Endothelial cell of hepatic sinusoid (primary cell): ENCODE results near the gene SLC22A23.

Experiments
- in situ Hi-C: cut with HindIII; loops from 2 replicates; pipeline ENCODE4 v1.10.0; 2017; ENCODE audit warnings: low sequenced_read_pairs

The SLC22A23 gene

DNA sequence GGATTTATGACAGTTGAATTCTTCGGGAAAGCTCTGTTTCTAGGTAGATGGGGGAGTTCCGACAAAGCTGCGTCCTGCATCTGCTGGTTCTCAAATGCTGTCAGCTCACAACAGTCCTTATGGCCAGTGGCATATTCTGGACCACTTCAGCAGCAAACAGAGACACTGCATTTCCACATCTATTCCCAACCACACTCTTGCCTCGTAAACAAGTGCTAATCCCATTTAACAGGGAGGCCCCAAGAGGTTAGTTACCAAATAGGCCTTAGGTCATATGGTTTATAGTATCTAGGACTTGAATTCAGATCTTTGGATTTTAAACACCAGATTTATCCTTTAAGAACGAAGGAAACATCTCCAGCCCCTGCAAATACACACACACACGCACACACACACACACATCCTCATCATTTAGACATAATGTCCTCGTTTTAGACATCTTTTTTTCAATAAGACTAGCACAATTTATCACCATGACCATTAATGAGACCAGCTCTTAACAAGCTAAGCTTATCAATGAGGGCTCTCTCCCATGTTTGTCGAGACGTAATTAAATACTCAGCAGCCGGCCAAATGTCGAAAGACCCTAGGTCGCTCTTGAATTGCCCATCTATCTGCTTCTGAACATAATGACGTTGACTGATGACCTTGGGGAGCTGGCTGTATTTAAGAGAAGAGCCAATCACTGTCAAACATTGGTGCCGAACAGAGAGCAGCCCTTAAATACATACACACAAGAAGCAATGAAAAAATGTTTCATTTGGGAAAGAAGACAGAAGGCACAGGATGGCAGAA is 113.6 kb downstream of the SLC22A23 start:
- in situ Hi-C loops, result loop anchor here (5.0 kb wide), 1 partner anchor 46 kb away; no protein-coding TSS in a partner anchor

DNA sequence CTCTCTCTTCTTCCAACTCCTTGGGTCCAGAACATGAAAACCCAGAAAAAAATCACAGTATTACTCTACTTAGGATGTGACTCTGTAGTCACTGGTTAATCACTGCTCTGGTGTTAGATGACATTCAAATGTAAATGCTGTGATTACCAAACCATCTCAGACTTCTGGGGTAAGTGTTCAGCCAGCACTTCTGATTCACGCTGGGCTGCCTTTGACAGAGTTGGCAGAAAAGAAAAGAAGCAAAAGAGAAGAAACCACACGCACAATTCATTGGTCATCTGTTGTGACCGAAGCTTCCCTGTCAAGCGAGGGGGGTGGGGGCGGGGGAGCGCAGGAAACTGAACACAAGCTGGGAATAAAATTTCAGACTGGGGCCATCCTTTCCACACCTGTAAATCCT is 115.4 kb downstream of the SLC22A23 start:
- in situ Hi-C loops, result loop anchor here (5.0 kb wide), 1 partner anchor 44 kb away; no protein-coding TSS in a partner anchor

DNA sequence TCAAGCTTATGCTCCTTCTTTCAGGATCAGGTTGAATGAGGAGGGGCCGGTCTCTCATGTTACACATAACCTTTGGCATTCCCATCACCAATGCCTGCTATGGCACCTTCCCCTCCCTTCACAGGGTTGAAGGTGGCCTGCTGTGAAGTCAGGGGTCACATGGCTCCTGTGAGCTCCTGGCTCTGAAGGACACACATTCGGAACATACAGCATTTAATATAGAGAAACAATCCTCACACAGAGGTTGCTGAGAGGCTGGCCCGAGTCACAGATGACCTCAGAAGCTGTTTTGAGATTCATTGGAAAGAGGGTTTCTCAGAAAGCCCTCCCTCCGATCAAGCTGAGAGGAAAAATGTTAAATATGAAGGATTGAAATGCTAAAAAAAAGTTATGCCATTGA is 116.0 kb downstream of the SLC22A23 start:
- in situ Hi-C loops, result loop anchor here (5.0 kb wide), 1 partner anchor 44 kb away; no protein-coding TSS in a partner anchor

DNA sequence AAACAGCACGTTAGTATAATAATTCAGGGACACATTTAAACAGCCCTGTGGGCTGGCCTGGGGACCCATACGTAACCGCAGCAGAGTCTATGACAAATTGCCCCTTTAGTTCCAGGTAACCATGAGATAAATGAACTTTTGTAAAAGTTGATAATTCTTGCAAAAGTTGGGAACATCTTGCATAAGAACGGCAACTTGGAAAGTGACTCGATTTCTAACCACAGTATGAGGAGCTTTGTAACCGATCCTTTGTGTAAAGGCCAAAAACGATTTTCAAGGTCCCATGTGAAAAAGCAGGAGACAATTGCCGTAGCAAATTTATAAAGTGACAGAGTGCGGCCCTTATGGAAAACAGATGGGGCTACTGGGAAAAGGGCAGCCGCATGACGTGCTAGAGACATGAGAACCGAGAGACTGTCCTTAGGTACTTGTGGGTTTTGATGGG is 116.5 kb downstream of the SLC22A23 start:
- in situ Hi-C loops, result loop anchor here (5.0 kb wide), 1 partner anchor 43 kb away; no protein-coding TSS in a partner anchor

DNA sequence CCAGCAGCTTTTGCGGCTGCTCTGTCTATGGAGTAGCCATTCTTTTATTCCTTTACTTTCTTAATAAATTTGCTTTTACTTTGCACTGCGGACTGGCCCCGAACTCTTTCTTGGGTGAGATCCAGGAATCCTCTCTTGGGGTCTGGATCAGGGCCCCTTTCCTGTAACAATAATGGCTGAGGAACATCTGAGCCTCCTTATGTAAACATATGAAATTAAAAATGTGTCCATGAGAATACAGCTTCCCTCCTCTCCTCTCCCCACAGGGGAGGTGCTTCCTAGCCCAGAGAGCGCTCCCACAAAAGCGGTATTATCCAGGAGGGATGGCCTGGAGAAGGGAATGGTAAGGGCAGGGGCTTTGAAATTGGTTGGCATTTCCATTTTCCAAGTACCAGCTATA is 117.0 kb downstream of the SLC22A23 start:
- in situ Hi-C loops, result loop anchor here (5.0 kb wide), 1 partner anchor 43 kb away; no protein-coding TSS in a partner anchor

DNA sequence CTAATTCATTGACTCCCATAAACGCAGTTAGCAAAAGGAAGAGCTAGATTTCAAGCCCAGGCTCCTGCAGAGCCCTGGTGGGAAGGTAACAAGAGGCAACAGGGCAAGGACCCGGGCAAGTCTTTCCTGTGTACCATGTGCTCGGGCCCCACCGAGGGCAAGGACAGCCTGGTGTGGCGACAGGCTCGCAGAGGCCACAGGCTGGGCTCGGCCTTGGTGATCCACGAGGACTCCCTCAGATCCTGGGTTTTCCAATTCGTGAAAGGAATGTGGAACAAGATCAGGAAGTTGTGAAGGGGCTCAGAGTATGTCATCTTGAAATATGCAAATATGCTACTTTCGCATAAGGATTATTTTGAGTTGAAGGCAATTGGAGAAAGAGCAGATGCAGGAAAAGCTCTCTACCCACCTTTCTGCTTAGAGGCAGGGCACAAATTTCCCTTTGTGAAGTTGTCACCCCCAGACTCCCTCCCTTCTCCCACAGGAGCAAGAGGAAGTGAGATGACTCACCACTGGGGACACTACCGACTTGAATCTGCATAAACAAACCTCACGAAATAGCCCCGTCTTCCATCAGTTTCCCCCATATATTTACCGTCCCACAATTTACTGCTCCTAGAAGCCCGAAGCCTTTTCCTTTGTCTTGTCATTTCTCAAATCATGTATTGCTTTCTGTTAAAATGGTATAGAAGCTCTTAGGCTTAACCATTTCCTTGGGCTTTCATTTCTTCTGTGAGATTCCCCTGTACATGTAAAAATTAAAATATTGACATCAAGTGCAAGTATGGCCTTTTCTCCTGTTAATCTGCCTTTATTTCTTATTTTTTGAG is 119.1 kb downstream of the SLC22A23 start:
- in situ Hi-C loops, result no loop called here

DNA sequence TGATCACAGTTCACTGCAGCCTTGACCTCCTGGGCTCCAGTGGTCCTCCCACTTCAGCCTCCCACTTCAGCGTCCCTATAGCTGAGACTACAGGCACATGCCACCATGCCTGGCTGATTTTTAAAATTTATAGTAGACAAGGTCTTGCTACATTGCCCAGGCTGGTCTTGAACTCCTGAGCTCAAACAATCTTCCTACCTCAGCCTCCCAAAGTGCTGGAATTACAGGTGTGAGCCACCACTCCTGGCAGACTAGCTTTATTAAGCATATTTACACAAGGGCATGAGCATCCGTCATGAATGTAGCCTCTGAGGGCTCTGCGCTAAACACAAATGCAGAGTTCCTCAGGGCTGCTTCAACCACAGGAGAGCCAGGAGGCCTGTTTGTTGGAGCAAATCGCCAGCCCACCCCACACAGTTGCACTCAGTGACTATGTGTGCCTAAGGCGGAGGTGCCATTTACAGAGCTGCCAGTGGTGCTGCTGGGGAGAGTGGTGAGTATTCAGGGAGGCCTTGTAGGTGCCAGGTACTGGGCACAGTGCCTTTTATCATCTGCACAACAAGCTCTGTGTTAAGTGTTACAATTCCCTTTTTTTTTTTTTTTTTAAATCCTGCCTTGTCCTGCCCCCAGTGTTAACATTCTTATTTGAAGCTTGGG is 119.9 kb downstream of the SLC22A23 start:
- in situ Hi-C loops, result no loop called here

DNA sequence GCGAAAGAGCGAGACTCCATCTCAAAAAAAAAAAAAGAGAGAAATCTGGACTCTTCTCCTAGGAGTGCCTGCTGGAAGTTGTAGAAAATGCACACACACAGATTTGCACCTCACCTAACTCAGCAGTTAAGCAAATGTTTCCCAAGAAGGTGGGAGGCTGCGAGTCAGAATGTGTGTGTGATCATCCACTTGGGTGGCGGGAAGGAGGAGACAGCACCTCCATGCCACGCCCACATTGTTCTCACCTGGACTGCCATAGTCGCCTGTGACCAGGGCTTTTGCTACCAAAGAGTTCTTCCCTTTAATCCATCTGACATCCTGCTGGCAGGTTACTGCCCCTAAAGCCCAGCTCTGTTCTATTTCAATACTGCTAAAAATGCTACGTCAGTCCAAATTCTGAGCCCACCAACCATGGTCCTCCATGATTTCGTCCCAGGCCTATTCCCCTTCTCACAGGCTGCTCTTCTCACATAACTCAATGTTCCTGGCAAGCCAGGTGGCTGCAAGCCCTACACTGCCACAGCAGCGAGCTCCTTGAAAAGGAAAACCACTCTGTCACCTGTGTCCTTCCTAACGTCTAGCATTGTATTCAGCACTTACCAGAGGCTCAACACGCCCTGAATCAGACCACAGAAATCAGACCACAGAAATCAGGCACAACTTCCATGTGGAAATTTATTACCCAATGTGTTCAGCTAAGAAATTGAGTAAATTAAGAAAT is 120.6 kb downstream of the SLC22A23 start:
- in situ Hi-C loops, result no loop called here

DNA sequence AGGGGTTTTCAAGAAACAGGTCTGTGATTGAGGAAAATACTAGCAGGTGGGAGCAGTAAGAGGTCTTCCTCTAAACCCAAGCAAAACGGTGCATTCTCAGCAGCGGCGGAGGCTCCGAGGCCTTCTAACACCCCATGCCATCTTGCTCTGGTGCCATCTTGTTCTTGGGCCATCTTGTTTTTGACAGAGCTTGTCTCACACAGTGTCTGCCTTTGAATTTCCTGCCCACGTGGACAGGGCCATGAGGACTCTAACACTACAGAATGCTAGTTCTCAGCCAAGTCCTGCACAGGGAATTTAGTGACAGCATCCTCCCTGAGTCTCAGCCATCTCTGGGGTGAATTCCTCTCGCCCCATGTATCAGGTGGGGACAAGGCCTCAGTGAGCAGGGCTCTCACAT is 121.7 kb downstream of the SLC22A23 start:
- in situ Hi-C loops, result no loop called here

DNA sequence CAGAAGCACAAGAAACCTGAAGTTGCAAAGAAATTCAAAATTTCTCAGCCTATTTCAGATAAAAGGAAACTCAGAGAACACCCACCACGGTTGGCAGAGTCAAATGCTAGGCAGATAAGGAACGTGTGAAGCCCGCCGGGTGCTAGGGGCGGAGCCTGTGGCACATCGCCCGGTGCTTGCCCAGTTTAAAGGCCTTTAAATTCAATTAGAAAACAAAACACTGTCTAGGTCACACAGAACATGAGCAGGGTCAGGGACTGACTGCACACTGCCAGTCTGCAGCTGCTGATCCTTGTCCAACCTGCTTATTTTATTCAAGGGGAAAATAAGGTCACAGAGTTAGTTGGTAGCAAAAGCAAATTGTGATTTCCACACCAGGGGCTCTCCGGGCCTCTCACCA is 122.3 kb downstream of the SLC22A23 start:
- in situ Hi-C loops, result no loop called here

DNA sequence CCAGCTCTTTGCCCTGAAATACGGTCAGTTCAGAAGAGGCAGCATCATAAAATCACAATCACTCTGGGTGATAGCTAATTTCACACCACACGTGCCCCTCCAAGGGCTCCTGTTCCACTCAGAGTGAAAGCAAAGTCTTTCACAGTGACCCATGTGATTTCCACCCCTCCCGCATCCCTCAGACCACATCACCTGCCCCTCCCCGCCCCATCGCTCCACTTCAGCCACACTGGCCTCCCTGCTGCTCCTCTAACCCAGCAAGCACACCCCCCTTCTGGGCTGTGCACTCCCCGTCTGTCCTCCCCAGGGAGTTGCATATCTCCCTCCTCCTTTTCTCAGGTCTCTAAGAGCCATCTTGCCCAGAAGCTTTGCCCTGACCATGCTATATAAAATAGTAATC is 123.6 kb downstream of the SLC22A23 start:
- in situ Hi-C loops, result no loop called here

DNA sequence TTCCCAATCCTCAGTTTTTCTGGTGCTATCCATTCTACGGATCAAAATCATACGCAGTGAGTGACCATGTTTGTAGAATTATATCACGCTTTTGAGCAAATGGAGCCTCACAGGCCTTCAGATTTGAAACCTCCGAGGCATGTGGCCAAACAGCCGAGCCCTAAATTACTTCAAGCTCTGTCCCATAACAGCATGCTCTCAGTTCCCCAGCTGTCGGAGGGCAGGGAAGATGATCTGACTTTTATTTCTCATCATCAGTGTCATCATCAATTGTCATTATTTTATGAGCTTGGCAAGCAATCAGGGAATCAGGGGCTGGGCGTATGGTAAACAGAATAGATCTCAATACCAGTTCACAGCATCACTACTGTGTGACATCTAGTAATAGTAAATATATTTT is 124.9 kb downstream of the SLC22A23 start:
- in situ Hi-C loops, result no loop called here

DNA sequence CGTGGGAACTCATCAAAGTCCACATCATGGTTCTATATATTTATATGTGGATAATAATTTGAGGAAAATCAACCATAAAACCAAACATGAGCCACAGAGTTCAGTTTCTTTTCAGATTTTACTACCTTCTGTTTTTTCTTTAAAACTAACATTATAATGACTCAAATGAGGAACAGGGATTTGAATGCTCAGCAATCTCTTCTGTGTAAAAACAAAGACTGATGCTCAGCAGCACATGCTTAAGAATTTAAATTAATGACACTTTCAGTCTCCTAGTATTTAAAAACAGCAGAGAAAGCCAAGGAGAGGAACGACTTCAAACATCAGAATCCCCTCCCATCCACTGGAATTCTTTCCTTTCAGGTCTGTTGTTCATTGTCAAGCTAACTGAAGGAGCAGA is 125.4 kb downstream of the SLC22A23 start:
- in situ Hi-C loops, result no loop called here

DNA sequence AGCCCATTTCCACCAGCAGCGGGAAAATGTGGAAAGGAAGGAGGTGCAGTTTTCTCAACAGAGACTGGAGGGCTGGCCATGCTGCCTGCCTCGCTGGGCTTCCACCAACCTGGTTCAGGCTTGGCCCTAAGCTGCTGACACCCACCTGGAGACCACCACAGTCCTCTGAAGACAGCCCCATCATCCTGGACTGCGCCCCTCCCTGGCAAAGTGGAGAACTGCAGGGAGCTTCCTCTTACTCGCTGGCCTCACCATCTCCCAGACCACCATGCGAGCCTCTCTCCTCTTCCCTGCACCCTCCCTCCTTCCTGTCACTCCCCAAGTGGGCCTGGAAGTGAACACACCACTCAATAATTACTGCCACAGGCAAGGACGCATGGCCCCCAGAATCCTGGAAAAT is 126.7 kb downstream of the SLC22A23 start:
- in situ Hi-C loops, result no loop called here

DNA sequence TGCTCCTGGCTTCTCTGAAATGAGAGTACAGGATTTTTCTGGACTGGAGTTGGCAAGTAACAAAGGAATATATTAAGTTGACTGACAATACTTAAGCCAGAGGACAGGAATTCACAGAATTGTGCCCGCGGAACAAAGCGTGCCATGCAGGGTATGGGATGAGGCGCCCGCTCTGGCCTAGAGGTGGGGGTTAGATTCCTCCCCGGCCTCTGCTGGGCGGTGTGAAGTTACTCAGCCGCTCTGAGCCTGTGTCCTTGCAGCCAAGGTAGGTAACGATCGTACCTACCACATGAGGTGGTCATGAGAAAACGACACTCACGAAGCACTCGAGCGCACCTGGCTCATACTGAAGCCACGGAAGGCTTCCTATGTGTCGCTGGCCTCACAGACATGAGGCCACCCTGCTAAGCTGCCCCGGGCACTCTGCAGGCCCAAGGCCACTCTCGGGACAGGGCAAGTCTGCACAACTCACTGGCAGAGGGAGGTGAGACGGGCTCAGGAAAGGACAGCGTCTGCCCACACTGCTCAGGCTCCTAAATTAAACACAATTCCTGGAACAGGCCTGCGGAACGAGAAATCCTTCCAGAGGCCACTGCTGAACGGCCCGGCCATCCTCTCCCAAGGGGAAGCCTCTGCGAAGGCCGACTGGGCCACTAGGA is 127.3 kb downstream of the SLC22A23 start:
- in situ Hi-C loops, result no loop called here

DNA sequence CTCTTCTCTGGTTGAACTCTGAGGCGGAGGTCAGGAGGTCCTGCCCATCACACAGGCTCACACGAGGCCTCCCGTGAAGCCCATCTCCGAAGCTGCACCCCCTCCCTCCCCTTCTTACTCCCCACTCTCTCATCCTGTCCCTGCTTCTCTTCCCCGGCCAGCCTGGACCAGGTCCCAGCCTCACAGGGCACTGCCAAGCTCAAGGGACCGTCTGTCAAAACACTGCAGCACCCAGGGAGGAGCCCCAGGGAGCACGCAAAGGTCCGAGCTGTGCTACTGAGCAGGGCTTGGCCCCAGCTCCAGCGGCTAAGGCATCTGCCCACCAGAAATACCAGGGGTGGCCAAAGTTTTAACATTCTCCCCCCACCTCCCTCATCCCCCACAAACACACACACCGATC is 128.1 kb downstream of the SLC22A23 start:
- in situ Hi-C loops, result no loop called here

DNA sequence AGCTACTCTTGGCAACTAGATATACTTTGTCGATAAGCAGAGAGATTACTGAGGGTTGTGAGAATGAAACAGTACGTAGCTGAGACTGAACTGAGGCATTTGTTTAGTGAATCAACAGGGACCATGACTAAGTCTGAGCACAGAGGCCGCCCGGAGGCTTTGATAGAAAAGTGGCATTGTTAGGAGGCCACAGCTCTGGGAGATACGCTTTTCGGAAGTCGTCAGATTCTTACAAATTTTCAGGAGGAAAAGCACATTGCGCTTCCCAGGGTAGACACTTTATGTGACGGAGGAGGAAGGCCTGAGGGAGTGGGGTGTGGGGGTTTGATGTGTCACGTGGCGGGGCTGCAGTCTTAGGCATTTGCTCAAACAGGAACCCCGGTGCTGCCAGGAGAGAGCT is 128.7 kb downstream of the SLC22A23 start:
- in situ Hi-C loops, result no loop called here

DNA sequence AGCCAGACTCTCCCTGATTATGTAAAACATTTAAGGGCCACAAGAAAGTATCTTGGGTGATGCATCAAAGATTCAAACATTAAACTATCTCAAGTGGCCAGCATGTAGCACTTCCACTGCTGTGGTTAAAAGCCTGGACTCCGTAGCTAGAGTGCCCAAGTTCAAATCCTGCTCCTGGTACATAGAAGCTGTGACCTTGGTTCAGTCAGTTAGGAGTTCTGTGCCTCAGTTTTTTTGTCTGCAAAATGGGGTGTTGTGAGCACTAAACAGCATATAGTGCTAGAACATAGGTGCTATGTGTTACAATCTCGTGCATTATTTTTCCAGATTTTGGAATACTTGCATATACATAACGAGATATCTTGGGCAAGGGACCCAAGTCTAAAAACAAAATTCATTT is 129.4 kb downstream of the SLC22A23 start:
- in situ Hi-C loops, result no loop called here

DNA sequence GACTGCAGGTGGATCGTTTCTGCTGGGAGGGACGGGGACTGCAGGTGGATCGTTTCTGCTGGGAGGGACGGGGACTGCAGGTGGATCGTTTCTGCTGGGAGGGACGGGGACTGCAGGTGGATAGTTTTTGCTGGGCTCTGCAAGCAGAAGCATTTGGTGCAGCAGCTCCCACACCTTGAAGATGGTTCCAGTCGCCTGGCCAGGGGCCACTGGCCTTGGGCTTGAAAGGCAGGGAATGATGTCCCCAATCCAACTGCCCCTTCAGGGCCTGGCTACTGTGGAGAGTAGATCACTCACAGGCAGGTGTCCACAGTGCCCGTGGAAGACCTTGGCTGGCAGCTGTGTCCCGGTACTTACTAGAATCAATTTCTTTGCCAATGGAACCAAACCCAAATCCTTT is 129.9 kb downstream of the SLC22A23 start:
- in situ Hi-C loops, result no loop called here
